Measurements from ENCODE around the gene HK3.

GRCh38 chr5:176837707-176838115 lies 61.4 kb downstream of the HK3 start:
- TF ChIP-seq CTCF (IDR thresholded peaks at IDR 0.05), result no peak
- no peak for TF ChIP-seq POLR2A (IDR thresholded peaks at IDR 0.05)

All from body of pancreas (tissue), 4 donors.